HEK293T (cell line): ENCODE measurements around the gene STX16.

Experiments used
- BHLHE40 ChIP-seq: fragments of 450-650 bp; IDR thresholded peaks from 2 replicates; pipeline ENCODE4 v1.6.1; 2016; ENCODE audit warnings: mild to moderate bottlenecking, moderate library complexity, borderline replicate concordance
- L3MBTL2 ChIP-seq: fragments of 450-650 bp; conservative IDR thresholded peaks from 2 replicates; pipeline ENCODE4 v1.6.1; 2016; ENCODE audit warnings: mild to moderate bottlenecking
- SUZ12 ChIP-seq: fragments of 450-650 bp; IDR thresholded peaks from 2 replicates; pipeline ENCODE4 v1.6.1; 2016; ENCODE audit warnings: mild to moderate bottlenecking
- TARDBP ChIP-seq: fragments of 450-650 bp; IDR thresholded peaks from 2 replicates; pipeline ENCODE4 v1.6.1; 2016

- TF ChIP-seq BHLHE40 (no peak), L3MBTL2 (no peak), SUZ12 (no peak), TARDBP (no peak)
Observed at GRCh38 chr20:58614366-58614765, 36.7 kb upstream of the STX16 start.
